GM12872 (cell line): Measurements from ENCODE around the gene ACADL.
A peak's percentile ranks its signal among the peaks of the same experiment; 100 is the strongest.

ENCODE experiments used
- CTCF ChIP-seq: IDR thresholded peaks from 3 replicates; pipeline ENCODE4 v1.5.1; 2011; ENCODE audit warnings: low read depth, mild to moderate bottlenecking, low read length, moderate library complexity; ENCODE audit not compliant: insufficient read depth

ACADL gene

DNA sequence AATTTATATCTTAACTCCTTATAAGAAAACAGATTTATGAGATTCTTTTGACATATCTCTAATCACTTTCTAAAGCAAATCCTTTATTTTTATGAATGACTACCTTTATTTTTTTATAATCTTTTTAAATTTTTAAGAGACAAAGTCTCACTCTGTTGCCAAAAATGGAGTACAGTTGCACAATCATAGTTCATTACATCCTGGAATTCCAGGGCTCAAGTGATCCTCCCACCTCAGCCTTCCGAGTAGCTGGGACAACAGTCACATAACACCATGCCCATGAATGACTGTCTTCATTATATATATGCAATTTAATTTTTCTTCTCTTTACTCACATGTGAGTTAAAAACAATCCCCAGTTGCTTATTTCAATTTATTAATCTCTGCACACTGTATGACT is 21.7 kb downstream of the ACADL start:
- no peak for TF ChIP-seq CTCF

DNA sequence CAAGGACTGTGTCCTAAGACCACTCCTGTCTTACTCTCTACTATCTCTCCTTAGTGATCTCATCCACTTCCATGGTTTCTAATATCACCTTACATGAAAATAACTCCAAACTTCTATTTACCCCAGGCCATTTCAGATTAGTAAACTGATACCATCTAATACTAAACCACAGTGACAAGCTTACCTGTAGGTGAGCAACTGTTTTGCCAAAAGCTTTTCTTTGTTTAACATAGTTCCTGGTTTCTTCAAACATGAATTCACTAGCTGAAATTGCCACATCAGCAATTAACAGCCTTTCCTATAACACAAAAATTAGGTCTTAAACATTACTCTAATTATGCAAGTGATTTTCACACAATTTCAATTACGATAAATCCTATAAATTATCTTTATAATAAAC is 22.1 kb downstream of the ACADL start:
- no peak for TF ChIP-seq CTCF

- no peak for TF ChIP-seq CTCF
These were observed 25.4 kb downstream of the ACADL start for GRCh38 chr2:210199854-210200253.

DNA sequence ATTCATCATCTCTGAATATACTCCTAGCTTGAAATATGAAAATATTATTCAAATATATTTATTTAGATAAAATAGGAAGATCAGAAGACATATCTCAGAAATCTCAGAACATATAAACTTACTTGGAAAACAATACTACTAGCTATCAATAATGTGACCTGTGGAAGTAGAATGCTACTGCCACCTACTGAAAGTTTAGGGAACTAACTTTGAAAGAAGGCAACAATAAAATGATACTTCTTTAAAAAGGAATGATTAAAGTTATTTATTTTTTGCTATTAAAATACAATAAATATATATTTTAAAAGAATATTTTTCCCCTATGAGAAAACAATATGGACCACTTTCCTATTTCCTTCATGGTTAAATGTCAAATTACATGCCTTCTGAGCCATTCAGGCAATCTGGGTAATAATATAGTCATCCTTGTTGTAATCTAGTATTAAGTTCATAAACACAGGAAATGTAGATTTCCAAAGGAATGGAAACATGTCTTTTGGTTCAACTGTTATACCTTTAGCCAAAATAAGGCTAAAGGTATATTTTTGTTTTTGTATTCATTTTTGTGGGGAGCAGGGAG is 26.0 kb downstream of the ACADL start:
- TF ChIP-seq CTCF = peak; percentile 44

GRCh38 chr2:210198326-210198725 is 26.9 kb downstream of the ACADL start:
- no peak for TF ChIP-seq CTCF

DNA sequence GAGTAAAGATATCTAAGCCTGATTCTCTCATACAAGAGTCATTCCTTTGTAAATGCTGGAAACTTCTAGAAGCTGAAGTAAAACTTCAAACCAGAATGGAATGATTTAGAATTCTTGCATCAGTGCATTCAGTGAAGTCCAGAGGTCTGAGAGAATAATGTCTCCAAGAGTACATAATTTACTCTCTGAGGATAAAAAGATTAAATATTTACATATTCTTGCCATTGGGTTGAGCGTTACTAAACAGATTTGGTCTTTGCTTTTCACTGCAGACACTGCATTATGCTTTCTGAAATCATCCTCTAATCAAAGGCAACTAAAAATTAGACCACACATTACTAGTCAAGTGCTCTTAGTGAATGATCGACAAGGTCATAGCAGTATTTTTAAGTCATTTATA is 27.5 kb downstream of the ACADL start:
- TF ChIP-seq CTCF = no peak

- peak; percentile 52; the same call in 2 of the 3 replicates for TF ChIP-seq CTCF
These were observed 30.0 kb downstream of the ACADL start for GRCh38 chr2:210195101-210195852.
